ENCODE data around the gene NIPAL1. TPM values are rescaled to one million over a fixed set of nuclear protein-coding genes. Genes with fewer than 3 reads are reported as not detected.

Gene NIPAL1
- polyA plus RNA-seq, 10 donors: 1.8 to 6.0 (median 4.4) TPM

- no peak for DNase-seq
Observed at GRCh38 chr4:48058617-48059530, 42.3 kb downstream of the NIPAL1 start.

- DNase-seq: no peak
Observed at GRCh38 chr4:48064349-48064748, 47.8 kb downstream of the NIPAL1 start.

- DNase-seq: no peak
Observed at GRCh38 chr4:48065587-48066052, 49.0 kb downstream of the NIPAL1 start.

GRCh38 chr4:48067536-48067935, 51.0 kb downstream of the NIPAL1 start:
- no peak for DNase-seq

- DNase-seq: no peak
Observed at GRCh38 chr4:48068182-48068581, 51.6 kb downstream of the NIPAL1 start.

GRCh38 chr4:48069026-48069425, 52.5 kb downstream of the NIPAL1 start:
- DNase-seq: no peak

GRCh38 chr4:48071191-48071590, 54.6 kb downstream of the NIPAL1 start:
- no peak for DNase-seq

GRCh38 chr4:48073567-48074103, 57.1 kb downstream of the NIPAL1 start:
- no peak for DNase-seq

GRCh38 chr4:48074657-48075056, 58.1 kb downstream of the NIPAL1 start:
- DNase-seq: no peak

- DNase-seq: no peak
Observed at GRCh38 chr4:48078425-48078824, 61.9 kb downstream of the NIPAL1 start.

GRCh38 chr4:48078862-48079655, 62.5 kb downstream of the NIPAL1 start:
- no peak for DNase-seq

- no peak for DNase-seq
Observed at GRCh38 chr4:48079972-48080391, 63.4 kb downstream of the NIPAL1 start.

- DNase-seq: no peak
Observed at GRCh38 chr4:48081196-48081595, 64.6 kb downstream of the NIPAL1 start.

- DNase-seq: no peak
Observed at GRCh38 chr4:48082956-48083355, 66.4 kb downstream of the NIPAL1 start.

- no peak for DNase-seq
Observed at GRCh38 chr4:48085821-48086589, 69.4 kb downstream of the NIPAL1 start.

Other genes with a start within 250 kb of the NIPAL1 start
- 10 to 100 TPM in 1 of 10 donors, 1 to 10 TPM in 8, under 1 TPM in 1; 0.84 to 10.7 (median 1.4) TPM for gene CORIN, start 178.7 kb upstream of the NIPAL1 start, polyA plus RNA-seq (ENCODE audit: insufficient read length in 10 of 10)
- gene NFXL1, start 102.2 kb upstream of the NIPAL1 start, polyA plus RNA-seq (ENCODE audit: insufficient read length in 10 of 10): 10 to 100 TPM in 4 of 10 donors, 1 to 10 TPM in 6; 6.5 to 13.3 (median 9.6) TPM
- gene CNGA1, start 91 bp upstream of the NIPAL1 start, polyA plus RNA-seq (ENCODE audit: insufficient read length in 10 of 10): 1 to 10 TPM in 2 of 10 donors, under 1 TPM in 8; 0.23 to 1.4 (median 0.50) TPM
- gene TXK, start 117.5 kb downstream of the NIPAL1 start, polyA plus RNA-seq (ENCODE audit: insufficient read length in 10 of 10): 1 to 10 TPM in 3 of 10 donors, under 1 TPM in 7; 0.30 to 3.1 (median 0.60) TPM

All from muscle of back (tissue), 11 donors.